Adrenal gland (tissue), 5 donors: ENCODE measurements around the gene LRPAP1.

Experiments used
- CTCF ChIP-seq, 6 experiments: fragments of 450-650 bp in 4 of 6; fragments of 200-600 bp in 2 of 6; sonication (generic) in 1 of 6; IDR thresholded peaks; 1 replicate in 5 of 6; 2 replicates in 1 of 6; pipeline versions ENCODE4 v1.5.1 to v1.8.0; 2016 to 2021; ENCODE audit warnings: antibody characterized with exemption in 6 of 6, mild to moderate bottlenecking in 2 of 6, moderate library complexity in 1 of 6
- POLR2A ChIP-seq, 2 donors: fragments of 450-650 bp; IDR thresholded peaks; one replicate each; pipeline ENCODE4 v1.6.1; 2017; ENCODE audit warnings: antibody characterized with exemption in 2 of 2, mild to moderate bottlenecking in 2 of 2, moderate library complexity in 1 of 2
- donor health status: DM: no; HTN: no; CAD: no.

GRCh38 chr4:3523628-3524221 lies 8.5 kb downstream of the LRPAP1 start:
- TF ChIP-seq CTCF (IDR thresholded peaks at IDR 0.05) (no peak), POLR2A (IDR thresholded peaks at IDR 0.05) (no peak)
